GM18870 (cell line): ENCODE measurements around the gene GABBR2.

Experiments used
- ATAC-seq: cut with Tn5 transposase; IDR thresholded peaks from one replicate; pipeline ENCODE4 v1.9.1; 2021; ENCODE audit warnings: moderate library complexity; ENCODE audit not compliant: unreplicated experiment

The GABBR2 gene

DNA sequence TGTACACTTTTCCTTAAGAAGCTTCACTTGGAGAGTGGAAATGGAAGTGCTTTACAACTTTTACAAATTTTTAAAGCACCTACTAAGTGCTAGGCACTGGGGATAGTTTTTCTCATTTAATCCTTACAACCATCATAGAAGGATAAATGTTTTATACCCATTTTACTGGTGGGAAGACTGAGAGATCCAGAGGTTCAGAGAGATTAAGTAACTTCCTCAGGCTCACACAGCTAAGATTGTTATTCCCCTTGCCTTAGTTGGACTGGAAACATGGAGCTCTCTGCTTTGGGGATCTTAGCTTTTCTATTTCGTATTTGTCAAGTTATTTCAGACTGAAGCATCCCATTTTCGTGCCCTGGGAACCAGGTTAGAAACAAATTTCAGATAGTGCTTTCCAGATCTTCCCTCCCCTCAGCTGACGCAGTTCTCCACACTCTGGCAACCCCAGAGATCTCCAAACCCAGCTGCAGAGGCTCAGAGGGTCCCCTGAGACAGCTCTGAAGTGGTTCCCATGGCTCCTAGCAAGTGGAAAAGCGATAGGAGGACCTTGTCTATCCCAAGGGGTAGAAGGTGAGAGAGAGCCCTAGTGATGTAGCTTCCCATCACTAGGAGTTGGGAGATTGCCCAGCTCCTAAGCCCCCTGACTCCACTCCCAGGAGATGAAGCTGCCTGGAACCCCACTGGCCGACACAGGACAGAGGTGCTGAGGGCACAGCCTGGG is 16.2 kb upstream of the GABBR2 start:
- ATAC-seq: no peak

DNA sequence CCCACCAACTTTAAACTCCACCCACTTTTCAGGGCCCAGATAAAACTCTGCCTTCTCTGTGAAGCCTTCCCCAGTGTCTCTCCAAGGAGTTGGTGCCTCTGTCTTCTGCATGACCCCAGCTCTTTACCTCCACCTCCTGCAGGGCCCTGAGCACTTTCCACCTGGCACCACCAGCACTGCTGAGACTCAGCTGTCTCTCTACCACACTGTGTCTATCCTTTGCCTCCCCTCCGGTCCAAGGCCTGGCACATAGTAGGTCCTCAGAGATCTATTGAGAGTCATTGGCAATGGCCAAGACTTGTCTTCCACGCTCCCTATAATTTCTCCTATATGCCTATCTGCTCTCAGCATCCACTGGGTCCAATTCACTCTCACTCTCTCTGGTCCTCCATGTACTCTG is 12.9 kb upstream of the GABBR2 start:
- ATAC-seq: no peak

DNA sequence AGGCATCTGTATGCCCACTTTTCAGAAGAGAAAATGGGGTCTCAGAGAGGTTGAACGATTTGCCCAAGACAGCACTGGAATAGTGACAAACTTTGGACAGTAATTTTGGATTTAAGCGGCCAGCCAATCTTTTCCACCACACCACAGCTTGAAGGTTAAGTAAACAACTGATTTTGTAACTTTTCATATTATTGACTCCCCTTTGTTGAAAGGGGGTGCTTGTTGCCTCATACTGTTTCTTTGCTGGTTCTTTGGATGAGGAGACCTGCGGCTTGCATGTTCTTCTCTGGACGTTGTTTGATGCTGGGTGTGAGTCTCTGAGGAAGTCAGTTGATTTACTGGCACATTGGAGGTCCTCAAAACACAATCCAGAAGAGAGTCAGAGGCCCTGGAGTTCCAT is 11.7 kb upstream of the GABBR2 start:
- no peak for ATAC-seq

DNA sequence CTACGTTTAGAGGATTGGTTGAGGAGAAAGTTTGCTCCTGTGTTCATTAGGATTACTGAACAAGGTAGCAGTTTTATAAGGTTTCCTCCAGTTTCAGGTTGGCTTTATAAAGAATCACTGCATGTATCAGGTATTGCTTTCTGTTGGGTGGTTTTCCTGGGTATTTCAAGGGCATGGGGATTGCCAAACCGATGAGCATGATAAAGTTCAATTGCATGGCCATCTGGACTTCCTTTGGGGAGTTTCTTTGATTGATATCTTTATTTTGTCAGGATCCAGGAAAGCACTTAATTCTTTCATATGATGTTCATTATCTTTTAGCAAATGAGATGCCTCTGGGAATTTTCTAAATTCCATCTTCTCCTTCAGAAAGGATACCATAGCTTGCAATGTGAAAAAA is 10.3 kb upstream of the GABBR2 start:
- ATAC-seq: no peak

DNA sequence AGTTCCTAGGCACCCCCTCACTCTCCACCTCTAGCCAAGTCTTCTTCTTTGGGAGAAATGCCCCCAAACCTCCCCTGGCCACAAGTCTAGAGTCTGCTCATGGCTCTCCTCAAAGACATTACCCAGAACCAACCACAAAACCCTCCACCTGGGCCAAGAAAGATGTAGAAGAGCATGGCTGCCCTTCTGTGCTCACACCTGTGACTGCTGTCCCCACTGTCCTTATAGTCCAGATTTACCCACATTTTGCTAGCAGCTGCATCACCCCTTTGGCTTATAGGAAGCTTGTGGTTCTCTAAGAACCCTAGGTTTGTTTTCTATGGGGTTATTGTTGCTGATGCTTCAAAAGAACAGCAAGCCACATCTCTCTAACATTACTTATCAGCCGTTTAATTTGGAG is 6.1 kb upstream of the GABBR2 start:
- no peak for ATAC-seq

DNA sequence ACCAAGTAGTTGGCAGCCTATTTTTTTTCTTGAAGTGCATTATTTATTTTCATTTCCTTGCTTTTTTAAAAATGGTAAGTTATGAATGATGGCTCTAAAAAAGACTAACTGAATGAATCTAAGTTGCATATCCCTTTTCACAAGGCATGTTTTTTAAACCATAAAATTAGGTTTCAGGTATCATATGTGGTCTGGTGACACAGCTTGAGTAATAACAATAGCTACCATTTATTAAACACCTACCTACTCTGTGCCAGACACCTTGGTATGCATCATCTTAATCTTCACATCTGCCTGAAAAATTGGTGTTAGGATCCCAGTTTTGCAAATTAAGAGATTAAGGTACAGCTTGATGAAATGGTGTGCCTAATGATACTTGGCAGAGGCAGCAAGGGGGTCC is 4.3 kb upstream of the GABBR2 start:
- ATAC-seq: no peak

DNA sequence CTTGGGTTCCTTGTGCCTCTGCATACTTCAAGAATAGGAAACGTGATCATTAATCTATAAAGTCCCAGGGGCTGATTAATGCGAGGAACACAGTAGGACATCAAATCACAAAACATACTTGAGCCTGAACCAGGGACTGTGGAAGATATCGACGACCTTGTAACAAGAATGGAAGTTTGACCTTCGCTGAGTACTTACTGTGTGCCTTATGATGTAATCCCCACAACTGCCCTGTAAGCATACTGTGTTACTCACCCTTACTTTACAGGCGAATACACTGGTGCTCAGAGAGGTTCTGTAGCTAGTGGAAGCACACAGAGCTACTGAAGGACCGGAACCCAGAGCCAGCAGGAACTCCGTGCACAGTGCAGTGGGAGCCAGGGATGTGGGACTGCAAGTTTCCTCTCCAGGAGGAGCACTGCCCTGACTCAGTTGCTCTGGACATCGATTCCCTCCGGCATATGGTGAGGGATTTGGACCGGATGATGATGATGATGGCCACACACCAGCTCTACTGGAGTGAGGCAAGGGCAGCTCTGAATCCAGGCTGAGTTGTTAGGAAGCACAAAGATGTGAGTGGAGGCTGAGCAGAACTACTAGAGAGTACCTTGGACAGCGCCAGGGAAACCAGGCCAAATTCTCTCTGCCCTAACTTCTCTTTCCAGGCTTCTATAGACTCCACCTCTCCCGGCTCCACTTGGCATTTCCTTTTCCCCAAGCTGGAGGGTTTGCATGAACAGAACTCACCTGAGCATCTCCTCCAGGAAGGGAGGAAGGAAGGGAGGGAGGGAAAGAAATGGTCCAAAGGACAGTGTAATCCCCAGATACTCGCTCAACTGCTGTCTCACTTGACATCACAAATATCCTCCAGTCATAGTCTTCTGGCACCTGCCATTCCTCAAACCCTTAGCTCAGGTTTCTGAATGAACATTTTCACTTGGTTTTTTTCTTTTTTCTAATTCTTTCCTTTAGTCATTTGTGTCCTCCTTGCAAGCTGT is 1.5 kb upstream of the GABBR2 start:
- no peak for ATAC-seq

DNA sequence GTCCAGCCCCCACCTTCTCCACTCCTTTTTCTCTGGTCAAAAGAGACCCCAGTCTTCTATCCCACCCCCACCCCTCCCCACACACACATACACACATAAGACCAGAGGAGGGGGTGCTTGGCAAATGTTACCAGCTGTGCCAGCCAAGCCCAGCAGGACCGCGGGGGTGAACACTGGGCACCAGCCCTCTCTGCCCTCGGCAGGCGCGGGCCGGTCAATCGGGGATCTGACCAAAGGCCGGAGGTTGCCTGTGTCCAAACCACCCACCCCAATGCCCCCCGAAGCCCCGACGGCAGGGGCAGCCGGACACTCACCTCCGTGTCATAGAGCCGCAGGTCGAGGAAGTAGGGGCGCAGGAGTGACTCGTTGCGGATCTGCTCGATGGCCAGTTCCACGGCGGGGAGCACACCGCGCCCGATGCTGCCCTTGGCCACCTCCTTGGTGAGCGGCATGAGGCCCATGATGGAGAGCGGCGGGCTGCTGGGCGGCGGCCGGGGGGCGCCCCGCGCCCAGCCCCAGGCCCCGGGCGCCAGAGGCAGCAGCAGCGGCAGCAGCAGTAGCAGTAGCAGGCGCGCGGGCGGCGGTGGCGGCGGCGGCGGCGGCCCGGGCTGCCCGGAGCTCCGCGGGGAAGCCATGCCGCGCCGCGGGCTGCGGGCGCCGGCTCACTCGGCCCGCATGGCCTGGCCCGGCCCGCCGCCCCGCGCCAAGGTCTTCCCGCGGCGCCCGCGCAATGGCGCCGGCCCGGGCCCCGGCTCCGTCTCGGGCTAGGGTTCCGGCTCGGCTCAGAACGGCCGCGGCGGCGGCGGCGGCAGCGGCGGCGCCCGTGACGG is 417 bp downstream of the GABBR2 start:
- no peak for ATAC-seq

DNA sequence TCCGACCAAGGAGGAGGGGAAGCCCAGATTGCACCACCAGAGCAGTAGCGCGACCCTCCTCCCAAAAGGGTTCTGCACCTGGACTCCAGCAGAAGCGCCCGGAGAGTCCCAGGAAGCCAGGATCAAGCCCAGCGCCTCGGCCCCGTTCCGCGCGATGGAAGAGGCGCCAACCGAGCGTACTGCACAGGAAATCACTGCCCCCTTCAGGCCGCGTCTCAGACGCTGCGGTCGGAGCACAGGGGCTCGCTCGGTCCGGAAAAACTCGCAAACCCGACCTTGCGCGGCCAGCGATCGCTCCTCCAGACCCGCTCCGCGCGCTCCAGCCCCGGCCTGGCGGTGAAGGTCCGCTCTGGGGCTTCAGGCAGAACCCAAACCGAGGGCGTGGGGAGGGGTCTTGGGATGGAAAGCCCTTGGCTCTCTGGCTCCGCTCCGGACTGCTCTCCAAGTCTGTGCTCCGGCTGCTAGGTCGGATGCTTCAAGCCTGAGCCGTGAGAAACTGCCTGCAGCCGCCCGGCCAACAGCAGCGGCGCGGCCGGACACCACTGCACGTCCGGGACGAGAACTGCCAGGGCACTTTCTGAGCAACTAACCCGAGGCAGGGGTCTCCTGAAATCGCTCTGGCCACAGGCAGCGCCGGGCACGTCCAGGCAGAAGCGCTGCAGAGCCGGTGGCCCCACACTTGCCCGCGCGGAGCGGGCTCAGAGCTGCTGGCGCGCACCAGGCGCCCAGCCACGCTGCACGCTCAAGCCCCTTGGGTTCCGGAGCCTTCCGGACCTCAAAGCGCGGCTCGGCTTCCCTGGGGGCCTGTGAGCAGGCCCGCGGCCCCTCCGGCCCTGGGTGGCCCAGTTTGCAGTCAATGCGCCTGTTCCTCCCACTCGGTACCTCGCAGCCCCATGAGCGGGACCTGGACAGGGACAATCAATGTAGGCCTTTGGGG is 1.3 kb downstream of the GABBR2 start:
- no peak for ATAC-seq

DNA sequence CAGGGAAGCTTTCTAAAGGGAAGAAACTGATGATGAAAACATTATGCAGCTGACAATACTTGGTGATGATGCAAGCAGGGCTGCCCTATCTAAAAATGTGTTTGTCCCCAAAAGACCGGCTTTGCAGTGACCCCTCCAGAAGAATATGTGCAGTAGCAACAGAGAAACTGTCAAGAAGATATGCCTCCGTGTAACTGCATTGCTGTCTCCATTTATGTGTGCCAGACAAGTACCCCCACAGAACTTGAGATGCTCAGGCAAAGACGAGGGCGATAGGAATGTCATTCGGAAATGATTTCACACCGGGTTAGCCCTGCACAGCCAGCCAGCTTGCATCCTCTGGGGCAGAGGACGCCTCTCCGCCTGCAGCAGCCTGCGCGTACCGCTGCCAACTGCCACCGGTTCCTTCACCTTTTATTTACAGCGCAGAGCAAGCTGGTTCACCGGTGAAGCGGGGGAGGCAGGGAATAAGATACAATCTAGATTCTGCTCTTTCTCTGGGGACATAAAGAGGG is 2.0 kb downstream of the GABBR2 start:
- no peak for ATAC-seq

DNA sequence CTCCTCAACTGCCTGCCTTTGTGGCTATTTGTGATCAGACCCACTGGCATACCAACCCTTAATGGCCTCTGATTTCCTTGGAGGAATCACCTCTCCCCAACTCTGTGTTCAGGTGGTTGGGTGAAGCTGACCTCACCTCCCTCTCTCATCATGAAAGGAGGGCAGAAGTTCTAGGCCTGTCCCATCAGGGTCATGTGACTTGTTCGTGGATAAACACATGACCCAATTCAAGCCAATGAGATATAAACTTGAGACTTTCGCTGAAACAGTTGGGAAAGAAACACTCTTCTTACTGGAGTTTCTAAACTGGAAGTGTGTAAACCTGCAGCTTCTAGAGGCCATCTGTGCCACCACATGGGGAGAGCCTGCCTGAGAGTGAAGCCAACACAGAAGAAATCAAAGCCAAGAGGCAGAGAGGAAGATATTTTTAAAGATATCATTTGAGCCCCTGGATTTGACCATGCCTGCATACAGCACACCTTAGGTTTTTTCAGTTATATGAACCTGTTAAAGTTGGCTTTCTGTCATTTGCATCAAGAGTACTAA is 5.8 kb downstream of the GABBR2 start:
- no peak for ATAC-seq

DNA sequence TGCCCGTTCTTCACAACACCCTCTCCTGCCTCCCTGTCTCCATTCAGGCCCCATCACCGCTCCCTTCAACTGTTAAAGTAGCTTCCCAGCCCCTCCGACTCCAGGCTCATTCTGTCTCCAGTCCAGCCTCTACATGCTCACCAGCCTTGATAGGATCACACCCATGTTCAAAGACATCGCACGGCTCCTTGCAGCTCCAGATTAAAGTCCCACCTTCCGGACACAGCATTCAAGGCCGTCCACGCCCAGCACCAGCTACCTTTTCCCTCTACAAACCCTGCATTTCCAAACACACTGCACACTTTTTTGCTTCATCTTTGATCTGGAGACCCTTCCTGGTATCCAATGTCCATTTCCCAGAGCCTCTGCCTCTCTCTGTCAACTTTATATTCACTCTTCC is 6.4 kb downstream of the GABBR2 start:
- no peak for ATAC-seq

DNA sequence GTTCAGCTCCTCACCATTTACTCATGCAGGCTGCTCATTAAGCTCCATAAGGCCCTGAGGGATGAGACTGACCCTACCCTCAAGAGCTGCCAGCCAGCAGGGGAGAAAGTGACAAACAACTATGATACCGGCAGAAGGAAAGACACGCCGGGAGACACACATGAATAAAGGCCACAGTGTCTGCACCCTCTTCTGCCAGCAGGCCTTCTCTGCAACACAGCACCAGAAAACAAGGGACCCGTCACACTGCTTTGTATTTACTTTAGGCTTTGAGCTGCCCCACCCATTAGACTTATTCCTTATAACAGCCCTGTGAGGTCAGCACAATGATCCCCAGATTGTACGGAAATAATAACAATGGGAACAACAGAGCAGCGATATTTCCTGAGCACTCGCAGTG is 7.2 kb downstream of the GABBR2 start:
- no peak for ATAC-seq

DNA sequence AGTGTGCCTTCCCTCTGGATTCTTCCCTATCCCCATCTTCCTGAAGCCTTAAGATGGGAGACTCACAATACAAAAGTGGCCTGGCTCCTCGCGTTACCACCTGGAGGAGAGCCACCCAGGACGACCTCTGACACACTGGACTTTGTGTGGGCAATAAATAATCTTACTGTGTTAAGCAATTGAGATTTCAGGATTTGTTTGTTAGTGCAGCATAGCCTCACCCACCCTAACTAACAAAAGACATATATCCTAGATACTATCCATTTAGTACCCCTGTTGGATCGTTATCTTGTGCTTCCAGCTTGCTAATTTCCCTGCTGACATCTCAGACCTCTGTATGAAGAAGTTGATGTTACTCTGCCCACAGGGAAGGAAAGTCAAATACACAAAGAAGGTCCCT is 7.9 kb downstream of the GABBR2 start:
- no peak for ATAC-seq

DNA sequence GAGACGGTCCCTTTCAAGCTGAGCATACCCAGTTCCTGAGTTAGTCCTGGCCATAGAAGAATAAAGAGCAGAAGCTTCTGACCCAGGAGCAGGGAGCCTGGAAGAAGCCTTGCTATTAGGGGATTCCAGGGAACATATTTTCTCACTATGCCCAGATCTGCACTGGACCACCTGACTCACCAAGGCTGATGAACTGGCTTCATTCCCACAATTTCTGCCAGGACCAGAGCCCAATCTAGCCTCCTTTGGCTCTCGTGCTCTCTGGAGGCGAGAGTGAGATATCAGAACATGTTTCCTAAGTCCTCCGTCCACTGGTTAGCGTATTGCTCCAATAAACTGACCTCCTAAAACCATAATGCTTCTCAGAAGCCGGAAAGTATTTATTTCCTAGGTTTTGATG is 9.9 kb downstream of the GABBR2 start:
- ATAC-seq: no peak

DNA sequence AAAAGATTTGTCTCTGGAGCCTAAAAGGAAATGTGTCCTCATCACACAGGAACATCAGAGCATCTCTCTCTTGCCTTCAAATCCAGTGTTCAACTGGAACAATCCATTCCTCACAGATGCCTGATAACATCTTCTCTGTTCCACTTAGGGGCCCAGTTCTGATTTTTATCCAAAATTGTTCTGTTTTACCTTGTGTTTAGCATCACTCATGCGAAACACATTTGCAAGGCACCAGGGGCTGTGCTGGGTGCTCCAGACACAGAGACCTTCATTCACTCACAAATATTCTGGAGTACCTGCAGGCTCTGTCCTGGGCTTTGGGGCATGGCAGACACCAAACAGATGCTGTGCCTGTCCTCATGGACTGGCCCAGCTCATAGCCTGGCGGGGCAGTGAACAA is 13.8 kb downstream of the GABBR2 start:
- ATAC-seq: no peak

DNA sequence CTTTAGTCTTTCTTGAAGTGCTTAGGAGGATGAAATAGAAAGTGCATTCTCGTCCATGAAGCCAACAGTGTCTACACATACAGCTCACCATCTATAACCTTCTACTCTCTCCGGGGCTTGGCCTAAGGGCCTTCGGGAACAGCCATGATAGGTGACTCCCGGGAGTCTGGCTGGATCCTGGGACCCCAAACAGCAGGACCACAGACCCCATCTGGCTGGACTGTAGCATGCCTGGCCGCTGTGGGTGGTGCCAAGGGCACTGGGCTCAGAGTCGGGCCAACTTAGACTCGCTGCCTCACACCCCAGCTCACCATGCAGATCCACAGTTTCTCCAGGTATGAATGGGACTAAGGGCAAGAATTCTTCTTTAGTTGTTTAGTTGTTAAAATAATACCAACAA is 16.3 kb downstream of the GABBR2 start:
- ATAC-seq: no peak

DNA sequence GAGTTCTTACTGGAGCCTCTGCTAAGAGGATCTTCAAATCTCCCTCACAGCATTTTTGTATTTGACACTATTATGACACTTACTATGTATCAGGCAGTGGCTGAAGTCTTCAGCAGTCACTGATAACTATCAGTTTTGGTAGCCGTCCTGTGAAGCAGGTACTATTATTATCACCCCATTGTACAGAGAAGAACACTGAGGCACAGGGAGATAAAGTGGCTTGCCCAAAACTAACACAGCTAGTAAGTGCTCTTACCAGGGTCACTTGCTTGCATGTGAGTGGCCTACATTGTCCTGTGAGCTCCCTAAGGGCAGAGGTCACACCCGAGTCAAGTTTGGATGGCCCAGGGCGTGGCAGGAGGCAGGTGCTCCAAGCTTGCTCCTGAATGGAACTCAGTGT is 16.8 kb downstream of the GABBR2 start:
- no peak for ATAC-seq

DNA sequence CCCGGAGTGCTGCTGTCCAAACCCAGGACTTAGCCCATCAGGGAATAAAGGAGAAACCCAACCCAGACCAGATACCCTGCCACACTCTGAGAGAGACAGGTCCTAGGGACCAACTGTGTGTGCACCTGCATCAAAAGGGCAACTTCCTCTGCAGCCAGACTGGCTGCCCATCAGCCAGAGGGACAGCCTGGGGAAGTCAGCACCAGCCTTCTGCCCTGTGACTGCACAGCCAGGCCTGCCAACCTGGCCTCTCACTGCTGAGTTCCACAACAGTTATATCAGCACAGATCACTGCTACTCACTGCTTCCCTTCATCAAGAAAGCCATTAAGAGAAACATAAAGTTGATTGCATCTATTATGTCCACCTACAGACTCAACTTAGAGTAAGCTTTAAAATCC is 18.0 kb downstream of the GABBR2 start:
- no peak for ATAC-seq
